Effector CD8-positive, alpha-beta T cell (primary cell): ENCODE measurements around the gene TMEM266.

ENCODE experiments used
- DNase-seq: peaks from one replicate; lab custom pipeline; 2025; lab: John Stamatoyannopoulos, UW

TMEM266 gene

GRCh38 chr15:76065793-76066192 is 6.0 kb downstream of the TMEM266 start:
- no peak for DNase-seq

- no peak for DNase-seq
These were observed 10.4 kb downstream of the TMEM266 start for GRCh38 chr15:76070192-76070591.

- DNase-seq: no peak
These were observed 11.3 kb downstream of the TMEM266 start for GRCh38 chr15:76070921-76071635.

- DNase-seq: no peak
These were observed 12.0 kb downstream of the TMEM266 start for GRCh38 chr15:76071806-76072205.

GRCh38 chr15:76073554-76073953 is 13.8 kb downstream of the TMEM266 start:
- no peak for DNase-seq

GRCh38 chr15:76075046-76075445 is 15.3 kb downstream of the TMEM266 start:
- DNase-seq: no peak

GRCh38 chr15:76078285-76078877 is 18.6 kb downstream of the TMEM266 start:
- no peak for DNase-seq

- DNase-seq: no peak
These were observed 24.5 kb downstream of the TMEM266 start for GRCh38 chr15:76084256-76084655.

GRCh38 chr15:76098685-76099084 is 38.9 kb downstream of the TMEM266 start:
- no peak for DNase-seq

- no peak for DNase-seq
These were observed 39.6 kb downstream of the TMEM266 start for GRCh38 chr15:76099388-76099787.

- no peak for DNase-seq
These were observed 40.6 kb downstream of the TMEM266 start for GRCh38 chr15:76100361-76100760.

GRCh38 chr15:76101655-76102054 is 41.9 kb downstream of the TMEM266 start:
- DNase-seq: no peak

GRCh38 chr15:76105391-76105790 is 45.6 kb downstream of the TMEM266 start:
- DNase-seq: no peak

- no peak for DNase-seq
These were observed 46.1 kb downstream of the TMEM266 start for GRCh38 chr15:76105911-76106310.

GRCh38 chr15:76107169-76107568 is 47.4 kb downstream of the TMEM266 start:
- DNase-seq: no peak

- DNase-seq: no peak
These were observed 48.4 kb downstream of the TMEM266 start for GRCh38 chr15:76108021-76108723.

GRCh38 chr15:76109046-76109445 is 49.3 kb downstream of the TMEM266 start:
- no peak for DNase-seq

GRCh38 chr15:76114561-76114960 is 54.8 kb downstream of the TMEM266 start:
- DNase-seq: no peak

- DNase-seq: no peak
These were observed 56.5 kb downstream of the TMEM266 start for GRCh38 chr15:76116138-76116885.

- no peak for DNase-seq
These were observed 57.4 kb downstream of the TMEM266 start for GRCh38 chr15:76117181-76117580.

- DNase-seq: no peak
These were observed 59.0 kb downstream of the TMEM266 start for GRCh38 chr15:76118767-76119166.

GRCh38 chr15:76123031-76123430 is 63.2 kb downstream of the TMEM266 start:
- no peak for DNase-seq
